PC-9 (cell line): ENCODE data around the gene STARD7.

ENCODE experiments used
- CTCF ChIP-seq: fragments of 200-600 bp; sonication (generic); conservative IDR thresholded peaks from 2 replicates; pipeline ENCODE4 v1.6.1; 2017; ENCODE audit warnings: mixed run types, antibody characterized with exemption, mild to moderate bottlenecking, moderate library complexity
- EZH2 ChIP-seq: fragments of 200-600 bp; sonication (generic); IDR thresholded peaks from 2 replicates; pipeline ENCODE4 v1.8.0; 2017; ENCODE audit warnings: antibody characterized with exemption, low read depth

DNA sequence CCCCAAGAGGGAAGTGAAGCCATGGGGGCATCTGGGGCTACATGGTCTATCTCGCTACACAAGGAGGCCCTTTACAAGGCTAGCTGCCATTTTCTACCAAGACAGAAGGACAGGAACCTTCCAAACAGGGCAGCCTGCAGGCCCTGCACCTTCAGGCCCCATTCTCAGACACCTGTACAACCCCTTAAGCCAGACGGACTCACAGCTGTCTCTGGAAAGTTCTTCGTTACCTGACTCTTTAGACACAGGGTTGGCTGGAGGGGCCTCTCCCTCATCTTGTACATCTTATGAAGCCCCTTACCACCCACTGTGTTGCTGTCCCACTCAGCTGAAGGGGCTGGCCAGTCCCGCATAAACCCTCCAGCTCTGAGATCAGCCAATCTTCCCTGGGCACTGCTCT lies 40.0 kb upstream of the STARD7 start:
- TF ChIP-seq CTCF (no peak), EZH2 (no peak)
